Gastrocnemius medialis (tissue), 4 donors: Measurements from ENCODE around the gene FARS2.

Source experiments
- CTCF ChIP-seq, 5 experiments: fragments of 450-650 bp in 3 of 5; fragments of 200-600 bp in 2 of 5; sonication (generic) in 2 of 5; IDR thresholded peaks in 4 of 5; conservative IDR thresholded peaks in 1 of 5; 1 replicate in 4 of 5; 2 replicates in 1 of 5; pipeline ENCODE4 v1.5.1; 2016 to 2019; ENCODE audit warnings: antibody characterized with exemption in 5 of 5, mild to moderate bottlenecking in 3 of 5, moderate library complexity in 3 of 5
- POLR2A ChIP-seq, 2 donors: fragments of 450-650 bp; IDR thresholded peaks; one replicate each; pipeline ENCODE4 v1.6.1; 2017; ENCODE audit warnings: antibody characterized with exemption in 2 of 2, mild to moderate bottlenecking in 2 of 2, moderate library complexity in 2 of 2

DNA sequence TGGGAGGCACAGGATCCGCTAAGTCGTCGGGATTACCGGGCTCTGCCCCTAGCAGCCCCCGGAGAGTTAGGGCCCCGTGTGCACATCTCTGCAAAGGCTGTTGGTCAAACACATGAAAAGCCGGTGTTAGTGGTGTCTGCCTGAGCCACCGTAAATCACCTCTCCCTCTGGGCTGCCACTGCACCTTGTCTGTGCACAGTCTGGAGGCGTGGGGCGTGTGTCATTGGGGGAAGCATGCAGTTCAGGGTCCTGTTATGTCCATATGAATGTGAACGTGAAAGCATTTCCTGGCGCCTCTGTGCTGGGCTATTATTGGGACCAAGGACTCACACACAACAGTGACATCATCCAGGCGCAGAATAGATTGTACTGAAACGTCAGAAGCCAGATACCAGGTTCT, 439.9 kb downstream of the FARS2 start:
- TF ChIP-seq CTCF (IDR thresholded peaks at IDR 0.05 in 4 of 5, conservative IDR thresholded peaks at IDR 0.05 in 1 of 5) = no peak
- no peak for TF ChIP-seq POLR2A (IDR thresholded peaks at IDR 0.05)
